ENCODE data around the gene SPINK2. TPM values are rescaled to one million over a fixed set of nuclear protein-coding genes. Genes with fewer than 3 reads are reported as not detected.

SPINK2 gene
- total and polyA plus RNA-seq, 2 of the 8 experiments (the other 6 are each of a cell fraction or from before 2014, with no cell fraction given) = 0.89 to 1.4 TPM

- TF ChIP-seq SRF (IDR thresholded peaks at IDR 0.05; ENCODE audit: low read depth, low read length) = no peak
Measured at GRCh38 chr4:56860781-56861180, 39.3 kb upstream of the SPINK2 start (continued).

All from H1 (cell line).